NCI-H146 treated with DMSO at 0.1 percent for 48 hours (cell line): ENCODE data around the gene JAZF1.

ENCODE experiments used
- DNase-seq: peaks from one replicate; lab custom pipeline; 2025; ENCODE audit not compliant: unreplicated experiment; lab: John Stamatoyannopoulos, UW

JAZF1 gene

GRCh38 chr7:28168393-28169158 is 12.0 kb downstream of the JAZF1 start:
- DNase-seq: no peak

- DNase-seq: no peak
Observed at GRCh38 chr7:28166982-28167715, 13.4 kb downstream of the JAZF1 start.

DNA sequence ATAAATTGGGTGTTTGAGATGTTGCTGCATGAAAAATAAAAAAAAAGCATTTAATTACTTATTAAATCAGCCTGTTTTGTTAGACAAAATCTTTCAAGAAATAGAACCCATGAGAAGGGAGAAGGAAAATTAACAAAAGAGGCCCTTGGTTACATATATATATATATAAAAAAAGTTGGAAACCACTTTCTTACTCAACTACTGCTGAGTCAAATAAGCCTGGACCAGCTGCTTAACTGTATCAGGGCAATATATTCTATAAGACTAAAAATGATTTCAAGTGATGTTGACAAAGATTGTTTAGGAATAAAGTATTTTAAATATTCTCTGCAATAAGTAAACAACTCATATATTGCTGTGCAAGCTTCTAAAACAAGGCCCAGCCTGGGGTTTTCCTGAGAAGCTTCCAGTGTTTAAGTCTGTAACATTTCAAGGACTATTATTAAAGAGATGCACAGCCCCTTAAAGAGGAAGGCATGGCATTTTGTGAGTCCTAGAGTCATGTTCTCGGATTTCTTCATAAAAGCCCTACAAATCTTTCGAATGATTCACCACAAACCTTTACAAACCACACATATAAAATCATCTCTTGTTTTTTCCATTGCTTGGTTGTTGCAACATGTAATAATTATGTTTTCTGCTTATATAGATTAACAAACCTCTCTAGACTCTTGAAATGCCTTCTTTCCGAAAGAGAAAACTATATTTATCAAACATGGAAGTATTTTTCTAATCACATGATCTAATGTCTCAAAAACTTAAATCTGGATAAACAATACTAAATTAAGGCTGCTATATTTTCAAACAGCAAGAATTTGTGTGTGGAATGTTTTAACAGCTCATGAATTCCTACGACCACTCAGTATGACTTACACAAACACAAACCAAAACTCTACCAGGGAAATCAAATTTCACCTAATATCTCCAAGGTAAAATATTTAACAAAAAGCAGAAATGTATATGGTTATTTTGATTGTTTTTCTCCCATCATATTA is 14.3 kb downstream of the JAZF1 start:
- no peak for DNase-seq

DNA sequence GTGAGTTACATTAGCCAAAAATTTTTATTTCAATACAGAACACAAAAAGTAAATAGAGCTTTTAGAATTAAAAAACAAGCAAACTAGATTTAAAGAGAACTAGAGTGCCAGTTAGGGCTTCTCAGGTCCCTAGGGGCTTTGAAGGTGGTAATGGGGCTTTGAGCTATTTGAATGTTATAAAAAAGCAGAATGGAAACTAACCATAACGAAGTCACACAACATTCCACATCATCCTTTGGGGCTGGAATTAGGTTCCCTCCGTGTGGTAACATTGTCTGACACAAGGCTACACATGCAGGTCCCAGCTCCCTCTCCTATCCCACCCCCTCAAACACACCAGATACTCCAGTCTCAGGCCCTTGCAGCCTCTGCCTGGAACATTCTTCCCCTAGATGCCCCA is 15.3 kb downstream of the JAZF1 start:
- DNase-seq: no peak

DNA sequence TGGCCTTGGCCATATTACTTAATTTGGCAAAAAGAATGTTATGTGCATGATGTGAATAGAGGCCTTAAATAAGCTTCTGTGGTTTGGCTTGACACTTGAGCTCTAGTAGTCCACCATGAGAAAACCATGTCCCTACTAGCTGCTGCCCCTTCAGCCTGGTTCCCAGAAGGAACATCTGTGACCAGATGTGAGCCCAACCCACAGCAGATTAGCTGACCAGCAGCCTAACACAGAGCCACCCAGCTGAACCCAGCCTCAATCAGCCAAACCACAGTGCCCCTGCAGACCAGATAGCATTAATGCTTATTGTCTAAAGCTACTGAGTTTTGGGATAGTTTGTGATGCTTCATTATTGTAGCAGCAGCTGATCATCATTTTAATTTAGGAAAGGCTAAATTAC is 16.6 kb downstream of the JAZF1 start:
- no peak for DNase-seq

- DNase-seq: no peak
Observed at GRCh38 chr7:28161331-28161730, 19.3 kb downstream of the JAZF1 start.

DNA sequence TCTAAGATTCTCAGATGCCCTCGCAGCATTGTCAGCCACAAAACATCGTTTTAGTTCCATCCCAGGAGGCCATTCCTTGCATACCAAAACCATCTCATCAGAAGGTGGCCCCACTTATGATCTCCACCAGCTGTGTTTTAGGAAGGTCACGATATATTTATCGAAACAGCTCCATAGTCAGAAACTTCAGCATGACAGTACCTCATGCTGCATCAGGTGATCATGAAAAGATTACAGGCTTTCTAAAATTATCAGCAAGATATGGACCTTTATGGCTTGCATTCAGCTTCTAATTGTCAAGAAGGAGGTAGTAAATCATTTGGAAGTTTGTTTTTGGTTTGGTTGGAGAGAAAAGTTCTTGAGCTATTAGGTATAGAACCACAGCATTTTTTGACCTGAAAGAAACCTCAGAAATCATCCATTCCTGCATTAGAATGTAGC is 20.0 kb downstream of the JAZF1 start:
- no peak for DNase-seq

DNA sequence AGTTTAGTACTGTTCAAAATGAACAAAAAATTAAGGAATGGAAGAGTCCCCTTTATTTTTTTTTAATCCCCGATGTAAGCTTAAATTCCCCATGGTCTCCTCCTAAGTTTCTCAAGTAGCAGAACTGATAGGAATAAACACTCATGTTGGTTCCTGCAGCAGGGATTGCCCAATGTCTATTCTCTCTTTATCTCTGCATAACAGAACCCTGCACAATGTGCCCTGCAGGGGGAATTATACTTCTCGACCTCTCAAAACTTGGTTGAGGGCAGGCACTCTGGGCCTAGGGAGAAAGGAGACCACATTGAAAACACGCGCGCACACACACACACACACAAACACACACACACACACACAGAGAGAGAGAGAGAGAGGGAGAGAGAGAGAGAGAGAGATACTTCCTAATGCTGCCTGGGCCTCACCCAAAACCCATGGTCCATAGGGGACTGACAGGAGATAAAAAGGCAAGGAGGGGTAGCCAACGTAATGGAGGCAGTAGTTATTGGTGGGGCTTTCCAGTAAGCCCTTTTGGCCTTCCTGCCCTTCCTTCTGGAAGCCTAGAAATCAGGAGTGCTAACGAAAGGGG is 22.7 kb downstream of the JAZF1 start:
- no peak for DNase-seq

GRCh38 chr7:28157076-28157745 is 23.4 kb downstream of the JAZF1 start:
- DNase-seq: no peak

- no peak for DNase-seq
Observed at GRCh38 chr7:28156401-28156800, 24.2 kb downstream of the JAZF1 start.

GRCh38 chr7:28155964-28156363 is 24.6 kb downstream of the JAZF1 start:
- DNase-seq: no peak

DNA sequence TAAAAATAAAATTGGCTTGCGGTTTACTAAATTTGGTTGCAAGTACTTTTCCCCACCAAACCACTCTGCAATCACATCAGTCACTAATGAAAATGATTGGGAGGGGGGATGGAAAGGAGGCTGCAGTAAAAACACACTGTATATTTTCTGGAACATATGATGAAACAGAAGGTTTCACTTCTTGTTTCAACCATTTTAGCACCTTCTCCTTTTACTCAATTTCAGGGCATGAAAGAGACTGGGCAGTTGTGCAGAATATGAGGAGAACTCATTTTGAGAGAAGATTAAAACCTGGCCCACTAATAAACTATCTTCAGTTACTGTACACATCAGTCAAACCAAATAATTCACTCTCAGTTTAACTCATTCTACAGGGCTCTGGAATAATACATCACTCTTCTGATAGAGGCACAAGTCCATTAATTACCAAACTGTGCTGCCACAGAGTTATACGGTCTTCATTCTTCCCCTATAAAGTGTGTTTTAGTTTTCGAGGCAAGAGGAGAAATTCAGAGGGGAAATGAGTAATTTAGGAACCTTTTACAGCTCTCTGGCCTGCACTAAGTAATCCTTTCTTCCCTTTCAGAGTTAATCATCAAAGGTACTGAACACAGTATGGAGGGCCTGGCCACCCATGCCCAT is 25.5 kb downstream of the JAZF1 start:
- no peak for DNase-seq

GRCh38 chr7:28152594-28152993 is 28.0 kb downstream of the JAZF1 start:
- no peak for DNase-seq

- DNase-seq: no peak
Observed at GRCh38 chr7:28151965-28152364, 28.6 kb downstream of the JAZF1 start.

DNA sequence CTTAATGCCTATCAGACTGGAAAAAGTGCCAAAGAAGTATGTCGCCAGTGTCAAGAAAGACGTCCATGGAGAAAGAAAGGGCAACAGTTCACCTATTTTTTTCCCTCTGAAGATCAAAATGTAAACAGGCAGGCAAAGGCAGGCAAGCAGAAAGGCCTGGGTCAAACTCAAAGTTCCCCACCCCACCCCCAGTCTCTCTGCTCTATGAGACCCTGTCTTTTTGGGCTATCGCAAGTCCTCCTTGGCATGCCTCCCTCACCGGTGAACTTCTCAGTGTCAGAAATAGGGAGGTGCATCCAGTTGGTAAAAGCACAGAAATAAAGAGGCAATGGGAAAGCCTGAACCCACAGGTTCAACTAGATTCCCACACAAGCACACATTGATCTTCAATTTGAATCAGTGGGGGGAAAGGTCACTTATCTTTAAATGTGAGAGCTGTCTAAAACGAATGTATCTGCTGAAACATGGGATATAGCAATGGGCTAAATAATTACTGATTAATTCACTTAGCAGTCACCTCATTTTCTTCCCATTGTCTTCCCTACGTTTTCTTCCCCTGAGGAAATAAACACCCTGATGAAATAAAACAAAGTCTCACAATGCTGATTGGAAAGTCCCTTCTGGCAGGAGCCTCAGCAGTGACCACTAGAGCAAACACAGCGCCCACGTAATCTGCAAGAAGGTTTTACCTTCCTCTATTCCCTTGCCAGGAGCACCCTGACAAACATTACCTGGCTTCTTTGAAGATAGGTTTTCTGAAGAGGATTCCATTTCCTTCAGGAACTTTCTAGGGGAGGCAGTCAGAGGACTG is 31.1 kb downstream of the JAZF1 start:
- DNase-seq: no peak

DNA sequence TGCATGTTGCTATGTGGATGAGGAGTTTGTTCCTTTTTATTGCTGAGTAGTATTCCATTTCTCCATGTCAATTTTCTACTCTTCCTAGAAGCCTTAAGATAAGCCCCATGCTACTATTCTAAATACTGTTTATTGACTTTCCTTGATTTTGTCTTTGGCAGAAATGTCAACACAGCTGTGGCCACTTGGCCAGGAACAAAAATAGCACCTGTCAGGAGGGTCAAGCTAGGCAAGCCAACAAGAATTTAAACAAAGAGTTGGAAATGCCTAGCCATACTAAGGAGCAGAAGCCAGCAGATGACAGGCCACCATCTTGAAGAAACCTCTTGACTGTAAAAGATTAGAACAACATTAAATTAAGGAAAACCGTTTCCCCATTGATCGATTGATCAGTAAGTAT is 34.7 kb downstream of the JAZF1 start:
- DNase-seq: no peak

DNA sequence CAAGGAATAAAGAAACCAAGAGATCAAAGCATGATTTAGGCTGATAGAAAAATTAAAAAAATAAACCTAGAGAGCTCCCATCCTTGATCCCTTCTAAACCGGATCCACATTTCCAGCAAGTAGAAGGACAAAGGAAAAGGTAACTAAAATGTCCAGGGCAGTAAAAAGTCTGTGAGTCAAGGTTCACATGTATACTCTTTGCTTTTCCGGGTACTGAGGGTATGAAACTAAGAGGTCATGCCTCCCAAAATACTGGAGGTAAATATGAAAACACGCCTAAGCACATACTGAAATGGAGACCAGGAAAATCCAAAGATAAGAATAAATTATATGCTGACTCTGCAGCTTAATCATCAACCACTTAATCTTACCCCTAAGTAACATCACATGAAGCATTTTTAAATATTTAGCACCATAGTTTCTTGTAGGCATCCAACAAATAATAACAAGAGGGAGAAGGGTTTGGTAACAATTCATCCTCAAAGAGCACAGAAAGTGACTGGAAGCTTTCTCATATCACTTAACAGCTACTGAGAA is 35.4 kb downstream of the JAZF1 start:
- no peak for DNase-seq

- DNase-seq: peak; percentile 41
Observed at GRCh38 chr7:28144266-28144665, 36.3 kb downstream of the JAZF1 start.

DNA sequence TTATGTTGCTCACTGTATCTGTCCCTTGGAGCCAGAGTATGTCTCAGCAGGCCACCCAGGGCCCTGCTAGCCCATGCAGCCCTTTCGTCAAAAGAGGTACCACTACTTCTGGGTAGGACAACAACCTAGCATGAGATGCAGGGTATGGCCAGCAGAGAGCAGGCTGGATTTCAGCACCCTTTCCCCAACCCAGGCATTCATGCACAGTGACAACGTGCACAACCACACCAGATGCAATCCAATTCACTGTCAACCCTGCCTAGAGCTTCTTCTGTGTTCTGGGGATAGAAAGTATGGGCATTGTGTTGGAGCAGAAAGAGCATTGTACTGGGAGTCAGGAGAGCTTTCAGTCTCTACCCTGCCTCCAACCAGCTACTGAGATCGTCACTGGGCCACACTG is 37.9 kb downstream of the JAZF1 start:
- no peak for DNase-seq
